Omental fat pad (tissue), 4 donors: ENCODE results near the gene WDR4. TPM values are rescaled to one million over a fixed set of nuclear protein-coding genes. Genes with fewer than 3 reads are reported as not detected.

ENCODE experiments used
- ATAC-seq: fragments of 150-250 bp; one replicate; pipeline ENCODE4 v1.9.1; 2016; ENCODE audit warnings: mild to moderate bottlenecking, moderate library complexity; ENCODE audit not compliant: low FRiP score
- DNase-seq: peaks from one replicate; pipeline ENCODE4 v3.0.0-alpha.2; 2019; ENCODE audit warnings: low spot score
- total RNA-seq, 4 donors: library from RNA; depleted of rRNA; stranded (reverse); fragments of >200 nt; gene quantifications; one replicate each; pipeline ENCODE4 v1.1.0, GENCODE V29; 2016
- TF ChIP-seq, protein P1 (sequence below), 3 donors: fragments of 450-650 bp; IDR thresholded peaks; one replicate each; pipeline ENCODE4 v1.5.1; 2016 to 2017; ENCODE audit warnings: antibody characterized with exemption in 3 of 3, mild to moderate bottlenecking in 3 of 3, moderate library complexity in 2 of 3

Gene WDR4
- total RNA-seq, 4 donors from 2014 or later, result 8.5 to 28.3 (median 13.6) TPM

DNA sequence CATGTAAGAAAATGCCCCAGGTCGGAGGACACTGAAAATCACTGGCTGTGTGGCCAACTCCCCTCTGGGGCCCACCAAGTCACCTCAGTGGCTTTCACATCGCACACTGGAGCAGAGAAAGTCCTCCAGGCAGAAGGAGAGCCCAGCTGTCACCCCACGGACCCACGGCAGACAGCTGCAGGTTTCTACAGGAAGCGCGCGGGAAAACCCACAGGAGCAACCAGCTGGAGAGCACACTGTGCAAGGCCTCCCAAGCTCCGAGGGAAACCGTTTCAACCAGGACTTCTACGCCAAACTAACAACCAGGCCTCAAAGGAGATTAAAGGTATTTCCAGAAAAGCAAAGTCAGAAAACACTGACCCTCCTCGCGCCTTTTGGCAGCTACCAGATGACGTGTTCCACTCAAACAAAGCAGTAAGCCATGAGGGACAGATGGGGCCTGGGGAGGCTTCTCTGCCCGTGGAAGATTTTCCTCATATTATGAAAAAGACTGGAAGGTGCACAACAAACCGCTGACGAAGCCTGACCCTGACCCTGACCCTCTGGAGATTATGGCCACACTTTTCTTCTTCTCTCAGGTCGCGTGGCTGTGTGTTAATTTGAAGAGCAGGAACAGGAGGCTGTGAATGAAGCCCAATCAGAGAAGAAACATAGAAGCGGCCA is 21.0 kb downstream of the WDR4 start:
- no peak for ATAC-seq
- no peak for DNase-seq
- TF ChIP-seq, protein P1, sequence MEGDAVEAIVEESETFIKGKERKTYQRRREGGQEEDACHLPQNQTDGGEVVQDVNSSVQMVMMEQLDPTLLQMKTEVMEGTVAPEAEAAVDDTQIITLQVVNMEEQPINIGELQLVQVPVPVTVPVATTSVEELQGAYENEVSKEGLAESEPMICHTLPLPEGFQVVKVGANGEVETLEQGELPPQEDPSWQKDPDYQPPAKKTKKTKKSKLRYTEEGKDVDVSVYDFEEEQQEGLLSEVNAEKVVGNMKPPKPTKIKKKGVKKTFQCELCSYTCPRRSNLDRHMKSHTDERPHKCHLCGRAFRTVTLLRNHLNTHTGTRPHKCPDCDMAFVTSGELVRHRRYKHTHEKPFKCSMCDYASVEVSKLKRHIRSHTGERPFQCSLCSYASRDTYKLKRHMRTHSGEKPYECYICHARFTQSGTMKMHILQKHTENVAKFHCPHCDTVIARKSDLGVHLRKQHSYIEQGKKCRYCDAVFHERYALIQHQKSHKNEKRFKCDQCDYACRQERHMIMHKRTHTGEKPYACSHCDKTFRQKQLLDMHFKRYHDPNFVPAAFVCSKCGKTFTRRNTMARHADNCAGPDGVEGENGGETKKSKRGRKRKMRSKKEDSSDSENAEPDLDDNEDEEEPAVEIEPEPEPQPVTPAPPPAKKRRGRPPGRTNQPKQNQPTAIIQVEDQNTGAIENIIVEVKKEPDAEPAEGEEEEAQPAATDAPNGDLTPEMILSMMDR (IDR thresholded peaks at IDR 0.05), result no peak

DNA sequence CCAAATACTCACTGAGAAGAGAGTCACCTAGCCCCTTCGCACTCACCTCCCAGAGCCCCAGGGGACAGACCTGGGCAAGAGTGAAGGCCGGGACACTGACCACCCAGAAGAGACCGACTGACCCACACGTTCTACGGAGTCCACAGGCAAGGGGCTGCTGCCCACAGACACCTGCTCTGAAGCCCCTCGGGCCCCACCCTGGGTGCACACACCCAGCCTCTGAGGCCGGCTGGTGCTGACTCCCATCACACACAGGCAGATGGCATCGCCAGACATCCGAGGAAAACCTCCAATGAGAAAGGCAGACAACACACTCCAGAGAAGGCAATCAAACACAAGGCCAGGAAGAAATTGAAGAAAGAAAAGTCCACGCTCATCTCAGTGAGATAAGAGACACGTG is 22.1 kb downstream of the WDR4 start:
- DNase-seq (no peak), ATAC-seq (no peak)
- TF ChIP-seq, protein P1 (IDR thresholded peaks at IDR 0.05), result no peak

DNA sequence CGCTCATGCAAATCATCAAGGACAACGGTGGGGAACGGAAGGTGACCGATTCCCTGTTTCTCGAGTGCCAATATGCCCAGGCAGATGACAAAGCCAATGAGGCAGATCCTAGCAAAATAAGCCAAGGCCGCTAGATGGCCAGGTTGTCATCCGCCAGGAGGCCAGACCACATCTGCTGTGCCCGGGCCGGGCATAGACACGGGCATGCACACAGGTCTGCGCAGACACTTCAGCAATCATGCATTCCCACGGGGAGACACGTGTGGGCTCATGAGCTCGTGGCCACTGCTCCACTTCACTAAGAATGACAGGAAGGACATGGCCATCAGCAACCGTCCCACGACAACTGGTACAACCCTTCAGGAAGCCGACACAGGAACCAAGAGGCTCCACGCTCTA is 23.4 kb downstream of the WDR4 start:
- DNase-seq, result no peak
- TF ChIP-seq, protein P1 (IDR thresholded peaks at IDR 0.05), result no peak
- ATAC-seq, result no peak

DNA sequence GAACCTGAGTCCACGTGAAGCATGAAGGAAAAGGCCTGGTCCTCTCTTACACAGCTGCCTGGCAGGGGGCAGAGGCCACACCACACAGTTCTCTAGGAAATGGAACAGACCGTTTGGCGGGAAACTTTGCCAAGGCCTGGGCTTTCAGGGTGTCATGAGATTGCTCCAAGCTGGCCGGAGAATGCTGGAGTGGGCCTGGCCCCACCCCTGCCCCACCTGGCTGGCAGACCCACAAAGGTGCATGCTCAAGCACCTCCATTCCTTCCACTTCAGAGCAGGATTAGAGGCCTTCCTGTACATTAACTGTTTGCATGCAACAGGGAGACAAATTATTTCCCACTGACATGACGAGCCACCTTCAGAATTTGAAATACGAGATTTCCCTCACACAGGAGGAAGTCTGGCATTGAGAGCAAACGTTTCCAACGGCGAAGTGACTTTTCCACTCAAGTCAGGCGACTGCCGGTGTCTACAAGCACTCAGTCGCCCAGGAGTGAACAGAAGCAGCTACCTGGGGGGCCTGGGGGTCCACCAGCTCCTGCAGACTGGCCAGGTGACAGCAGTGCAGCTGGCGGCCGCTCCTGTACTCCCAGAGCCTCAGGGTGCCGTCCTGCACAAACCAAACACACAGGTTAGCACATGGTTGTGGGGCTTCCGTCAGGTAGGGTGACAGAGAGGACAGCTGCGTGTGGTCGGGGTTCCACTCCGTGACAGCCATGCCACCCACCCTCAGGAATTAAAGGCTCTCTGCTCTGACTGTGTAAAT is 24.0 kb downstream of the WDR4 start:
- TF ChIP-seq, protein P1 (IDR thresholded peaks at IDR 0.05), result no peak
- no peak for DNase-seq
- ATAC-seq, result no peak

DNA sequence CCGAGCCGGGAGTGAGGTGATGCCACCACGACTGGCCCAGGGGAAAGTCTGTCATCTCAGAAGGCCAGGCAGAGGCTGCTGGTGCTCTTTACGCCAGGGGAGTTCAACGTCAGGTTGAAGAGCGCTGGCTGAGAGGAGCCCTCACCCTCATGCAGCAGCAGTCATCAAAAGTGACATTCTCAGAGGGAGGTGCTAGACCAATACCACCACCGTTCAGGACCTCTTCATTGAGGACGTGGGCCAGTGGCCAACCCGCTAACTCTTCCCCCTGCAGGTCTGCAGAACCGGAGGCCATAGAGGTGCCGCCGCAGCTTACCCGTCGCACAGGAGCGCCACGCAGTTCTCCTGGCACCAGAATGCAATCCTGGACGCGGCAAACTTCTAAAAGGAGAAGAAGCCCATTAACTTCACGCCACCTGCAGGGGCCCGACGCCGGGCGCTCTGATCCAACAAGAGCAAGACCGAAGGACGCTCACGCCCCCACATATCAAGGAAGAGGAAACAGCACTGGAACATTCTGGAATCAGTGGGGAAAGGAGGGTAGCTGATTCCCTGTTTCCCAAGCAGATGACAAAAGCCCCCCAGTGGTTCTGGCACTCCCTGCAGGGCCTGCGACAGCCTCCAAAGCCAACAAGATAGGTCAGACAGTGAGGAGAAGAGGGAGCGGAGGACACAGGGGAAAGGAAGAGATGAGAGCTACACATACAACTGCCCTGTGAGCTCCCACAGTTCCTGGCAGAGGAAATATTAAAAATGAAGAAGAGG is 24.9 kb downstream of the WDR4 start:
- DNase-seq, result no peak
- TF ChIP-seq, protein P1 (IDR thresholded peaks at IDR 0.05), result no peak
- no peak for ATAC-seq

DNA sequence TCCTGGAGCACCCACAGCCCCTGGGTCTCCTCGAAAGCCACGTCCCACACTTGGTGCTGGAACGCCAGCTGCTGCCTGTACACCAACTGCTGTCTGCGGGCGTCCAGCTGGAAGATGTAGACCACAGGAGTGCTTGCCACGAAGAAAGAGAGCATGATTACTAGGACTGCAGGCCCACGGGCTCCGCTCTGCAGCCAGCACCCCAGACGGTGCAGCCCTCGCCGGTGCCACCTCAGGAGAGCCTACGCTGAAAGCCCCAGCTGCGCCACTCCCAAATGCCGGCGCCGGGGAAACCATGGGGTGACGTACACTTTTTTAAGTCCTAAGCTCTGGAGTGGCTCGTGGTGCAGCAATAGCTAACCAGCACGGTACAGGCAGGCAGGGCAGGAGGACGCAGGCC is 25.7 kb downstream of the WDR4 start:
- ATAC-seq (no peak), DNase-seq (no peak)
- TF ChIP-seq, protein P1 (IDR thresholded peaks at IDR 0.05), result no peak
